CD14-positive monocyte (primary cell): ENCODE data around the gene UBR7. TPM values are rescaled to one million over a fixed set of nuclear protein-coding genes. Genes with fewer than 3 reads are reported as not detected.
A peak's percentile ranks its signal among the peaks of the same experiment; 100 is the strongest.

Source experiments
- DNase-seq, 3 donors: peaks; one replicate each; pipeline ENCODE4 v3.0.0-alpha.2; 2011 to 2022
- H2AFZ ChIP-seq: 2 replicates; pipeline ENCODE4 v1.6.0; 2012; ENCODE audit warnings: mild to moderate bottlenecking, low read depth, low read length, inconsistent platforms; ENCODE audit not compliant: insufficient read depth, poor library complexity, severe bottlenecking
- H3K27ac ChIP-seq, 2 donors: 1 replicate in 1 of 2; 2 replicates in 1 of 2; pipeline ENCODE4 v1.5.1; 2012 to 2013; ENCODE audit warnings: low read length in 2 of 2, control low read depth in 1 of 2, inconsistent platforms in 1 of 2, low read depth in 1 of 2, mild to moderate bottlenecking in 1 of 2
- H3K27me3 ChIP-seq, 2 donors: one replicate each; pipeline versions ENCODE4 v1.6.0 to v1.6.1; 2011 to 2013; ENCODE audit warnings: low read length in 2 of 2; ENCODE audit not compliant: control insufficient read depth in 2 of 2, insufficient read depth in 2 of 2
- H3K36me3 ChIP-seq, 2 donors: replicated peaks in 1 of 2; 1 replicate in 1 of 2; 2 replicates in 1 of 2; pipeline versions ENCODE4 v1.5.1 to v1.6.1; 2012 to 2013; ENCODE audit warnings: low read length in 2 of 2, control low read depth in 1 of 2, inconsistent platforms in 1 of 2, mild to moderate bottlenecking in 1 of 2; ENCODE audit not compliant: insufficient read depth in 2 of 2, control insufficient read depth in 1 of 2
- H3K4me1 ChIP-seq, 2 donors: 1 replicate in 1 of 2; 2 replicates in 1 of 2; pipeline versions ENCODE4 v1.5.1 to v1.6.1; 2012 to 2013; ENCODE audit warnings: low read length in 2 of 2, control low read depth in 1 of 2, inconsistent platforms in 1 of 2, mild to moderate bottlenecking in 1 of 2, moderate library complexity in 1 of 2; ENCODE audit not compliant: insufficient read depth in 2 of 2, control insufficient read depth in 1 of 2
- H3K4me2 ChIP-seq: replicated peaks from 2 replicates; pipeline ENCODE3; 2012; ENCODE audit warnings: low read length, moderate library complexity, mild to moderate bottlenecking; ENCODE audit not compliant: poor library complexity, severe bottlenecking; ENCODE audit errors: extremely low read depth
- H3K4me3 ChIP-seq, 3 experiments: fragments of 200-600 bp in 1 of 3; sonication (generic) in 1 of 3; replicated peaks in 1 of 3; 1 replicate in 2 of 3; 2 replicates in 1 of 3; pipeline ENCODE4 v1.5.1; 2011 to 2013; ENCODE audit warnings: low read length in 3 of 3, mild to moderate bottlenecking in 3 of 3, control low read depth in 2 of 3, low read depth in 2 of 3, inconsistent platforms in 1 of 3, moderate library complexity in 1 of 3
- H3K79me2 ChIP-seq: 2 replicates; pipeline ENCODE4 v1.6.0; 2012; ENCODE audit warnings: mild to moderate bottlenecking, control low read depth, inconsistent platforms, low read length, moderate library complexity; ENCODE audit not compliant: insufficient read depth
- H3K9ac ChIP-seq: 2 replicates; pipeline ENCODE4 v1.6.0; 2017; ENCODE audit warnings: low read length, mild to moderate bottlenecking; ENCODE audit not compliant: insufficient read depth, poor library complexity, severe bottlenecking
- H3K9me3 ChIP-seq, 2 donors: replicated peaks in 1 of 2; 1 replicate in 1 of 2; 2 replicates in 1 of 2; pipeline versions ENCODE4 v1.5.1 to v1.6.1; 2012 to 2013; ENCODE audit warnings: low read length in 2 of 2, control low read depth in 1 of 2; ENCODE audit not compliant: control insufficient read depth in 1 of 2, insufficient read depth in 1 of 2
- H4K20me1 ChIP-seq: 2 replicates; pipeline ENCODE4 v1.6.0; 2012; ENCODE audit warnings: mild to moderate bottlenecking, low read length, control low read depth, moderate library complexity; ENCODE audit not compliant: insufficient read depth
- H3K27ac Mint-ChIP-seq, 7 donors: one replicate each; pipeline ENCODE4 v1.8.0; 2020; ENCODE audit warnings: mild to moderate bottlenecking in 7 of 7, mixed read lengths in 7 of 7, moderate library complexity in 6 of 7, inconsistent platforms in 2 of 7
- H3K27me3 Mint-ChIP-seq, 3 donors: one replicate each; pipeline ENCODE4 v1.8.0; 2021 to 2022; ENCODE audit warnings: low read depth in 3 of 3, mild to moderate bottlenecking in 3 of 3, mixed read lengths in 3 of 3, moderate library complexity in 3 of 3, inconsistent platforms in 1 of 3
- H3K36me3 Mint-ChIP-seq, 2 donors: one replicate each; pipeline ENCODE4 v1.8.0; 2020; ENCODE audit warnings: mixed read lengths in 2 of 2, inconsistent platforms in 1 of 2, mild to moderate bottlenecking in 1 of 2
- H3K4me1 Mint-ChIP-seq: one replicate; pipeline ENCODE4 v1.8.0; 2020; ENCODE audit warnings: mild to moderate bottlenecking, mixed read lengths
- H3K4me3 Mint-ChIP-seq, 2 donors: one replicate each; pipeline ENCODE4 v1.8.0; 2020; ENCODE audit warnings: mild to moderate bottlenecking in 2 of 2, mixed read lengths in 2 of 2, moderate library complexity in 1 of 2
- H3K9me3 Mint-ChIP-seq, 7 donors: one replicate each; pipeline ENCODE4 v1.8.0; 2020 to 2022; ENCODE audit warnings: mixed read lengths in 7 of 7, mild to moderate bottlenecking in 6 of 7, moderate library complexity in 6 of 7, inconsistent platforms in 2 of 7
- WGBS: methylation state at CpG from one replicate; pipeline ENCODE4 v1.1.5; 2013; ENCODE audit warnings: missing lambda C conversion rate; ENCODE audit not compliant: insufficient coverage; 5-methylcytosine and 5-hydroxymethylcytosine counted together
- intact Hi-C, 2 donors: fragments of 100-400 bp; cut with micrococcal nuclease; formaldehyde crosslinking; loops; one replicate each; pipeline versions ENCODE4 v1.15.0 to v1.15.1; 2023
- polyA plus RNA-seq, 3 donors: library from polyadenylated mRNA; depleted of rRNA in 1 of 3; unstranded in 2 of 3; stranded (reverse) in 1 of 3; fragments of 300-500 nt in 2 of 3; fragments of >200 nt in 1 of 3; fragmentation: Illumina TruSeq in 2 of 3; gene quantifications; 1 replicate in 2 of 3; 2 replicates in 1 of 3; pipeline ENCODE4 v1.2.3, GENCODE V29; 2012 to 2021
- TF ChIP-seq, protein P1 (sequence below): fragments of 200-600 bp; IDR thresholded peaks from one replicate; pipeline ENCODE4 v1.8.0; 2022; ENCODE audit warnings: antibody characterized with exemption, mild to moderate bottlenecking

The UBR7 gene
- polyA plus RNA-seq, 3 donors = 8.2 to 16.7 (median 14.0) TPM

DNA sequence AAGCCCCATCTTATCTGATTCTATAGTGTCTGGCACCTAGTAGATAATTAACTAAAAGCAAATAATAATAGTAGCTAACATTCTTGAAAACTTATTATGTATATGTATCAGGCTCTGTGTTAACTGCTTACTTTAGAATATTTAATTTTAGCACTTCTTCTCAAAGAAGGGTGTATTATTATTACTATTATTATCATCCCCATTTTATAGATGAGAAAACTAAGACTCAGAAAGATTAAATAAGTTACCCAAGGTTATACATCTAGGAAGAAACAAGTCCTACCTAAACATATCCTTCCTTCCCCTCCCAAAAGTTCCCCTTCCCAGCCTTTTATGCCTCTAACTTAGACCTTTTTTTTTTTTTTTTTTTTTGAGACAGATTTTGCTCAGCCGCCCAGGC lies 61.4 kb downstream of the UBR7 start:
- peaks cover 35 to 41% of the 10 kb centered on the region in 2 donors for H3K36me3 Mint-ChIP-seq
- intact Hi-C loops = no loop called here
- peaks cover 9% of the 10 kb centered on the region for H3K79me2 ChIP-seq

DNA sequence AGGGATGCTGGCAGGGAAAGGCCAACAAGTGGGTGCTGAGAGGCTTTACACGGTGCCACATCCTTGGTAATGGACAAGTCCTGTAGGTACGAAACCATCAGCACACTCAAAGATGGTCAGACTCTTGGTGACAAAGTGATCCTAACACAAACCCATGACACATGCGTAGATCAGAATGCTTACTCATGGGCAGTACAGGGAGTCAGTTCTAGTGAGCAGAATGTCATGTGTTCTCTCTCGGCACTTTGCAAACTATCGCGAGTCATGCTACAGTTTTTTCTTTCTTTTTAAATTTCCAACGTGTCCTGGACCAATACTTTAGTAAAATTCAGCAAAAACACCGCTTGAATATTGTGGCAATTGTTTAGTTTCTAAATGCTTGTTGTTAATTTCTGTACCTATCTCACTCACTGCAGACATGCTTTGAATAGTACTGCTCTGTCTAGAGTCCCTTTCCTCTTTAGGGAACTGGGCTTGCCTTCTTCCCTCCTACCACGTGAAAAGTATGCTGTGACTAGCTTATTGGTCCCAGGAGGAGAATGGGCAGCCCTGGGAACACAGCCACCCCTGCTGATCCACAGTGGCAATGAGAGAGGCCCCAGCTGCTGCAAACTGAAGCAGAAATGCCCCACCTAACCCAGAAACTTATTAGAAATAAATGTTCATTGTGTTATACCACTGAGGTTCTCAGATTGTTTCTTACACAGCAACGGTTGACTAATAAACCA lies 62.4 kb downstream of the UBR7 start:
- H3K9me3 ChIP-seq = no peaks in the 10 kb centered on the region
- DNase-seq = peak in 1 of 3 donors; percentile 36
- 74% methylated on average over 3 of the region's 10 CpGs for WGBS
- intact Hi-C loops = no loop called here
- H3K36me3 ChIP-seq = peaks cover 4 to 23% of the 10 kb centered on the region in 2 donors
- peaks cover 0 to 1% (median 0%) of the 10 kb centered on the region in 3 donors for H3K27me3 Mint-ChIP-seq
- peak overlapping the region in 1 of 2 donors; percentile 23 for H3K27ac ChIP-seq
- H3K4me2 ChIP-seq = no peak overlapping the region
- peaks cover 36 to 40% of the 10 kb centered on the region in 2 donors for H3K36me3 Mint-ChIP-seq
- H2AFZ ChIP-seq = no peak overlapping the region
- peak overlapping the region in 3 of 7 donors; percentile 21 to 38 (median 24) for H3K27ac Mint-ChIP-seq
- no peak overlapping the region for H3K4me3 Mint-ChIP-seq
- H3K4me3 ChIP-seq = no peak overlapping the region
- no peak overlapping the region for H3K9ac ChIP-seq
- peaks cover 14% of the 10 kb centered on the region for H3K4me1 Mint-ChIP-seq
- H3K27me3 ChIP-seq = no peaks in the 10 kb centered on the region
- TF ChIP-seq, protein P1, sequence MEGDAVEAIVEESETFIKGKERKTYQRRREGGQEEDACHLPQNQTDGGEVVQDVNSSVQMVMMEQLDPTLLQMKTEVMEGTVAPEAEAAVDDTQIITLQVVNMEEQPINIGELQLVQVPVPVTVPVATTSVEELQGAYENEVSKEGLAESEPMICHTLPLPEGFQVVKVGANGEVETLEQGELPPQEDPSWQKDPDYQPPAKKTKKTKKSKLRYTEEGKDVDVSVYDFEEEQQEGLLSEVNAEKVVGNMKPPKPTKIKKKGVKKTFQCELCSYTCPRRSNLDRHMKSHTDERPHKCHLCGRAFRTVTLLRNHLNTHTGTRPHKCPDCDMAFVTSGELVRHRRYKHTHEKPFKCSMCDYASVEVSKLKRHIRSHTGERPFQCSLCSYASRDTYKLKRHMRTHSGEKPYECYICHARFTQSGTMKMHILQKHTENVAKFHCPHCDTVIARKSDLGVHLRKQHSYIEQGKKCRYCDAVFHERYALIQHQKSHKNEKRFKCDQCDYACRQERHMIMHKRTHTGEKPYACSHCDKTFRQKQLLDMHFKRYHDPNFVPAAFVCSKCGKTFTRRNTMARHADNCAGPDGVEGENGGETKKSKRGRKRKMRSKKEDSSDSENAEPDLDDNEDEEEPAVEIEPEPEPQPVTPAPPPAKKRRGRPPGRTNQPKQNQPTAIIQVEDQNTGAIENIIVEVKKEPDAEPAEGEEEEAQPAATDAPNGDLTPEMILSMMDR = no peak
- peaks cover 74% of the 10 kb centered on the region for H4K20me1 ChIP-seq
- H3K79me2 ChIP-seq = peaks cover 9% of the 10 kb centered on the region
- H3K4me1 ChIP-seq = no peaks in the 10 kb centered on the region
- H3K9me3 Mint-ChIP-seq = no peaks in the 10 kb centered on the region

More for the DNA sequence above, 61.4 kb downstream of the UBR7 start:
- peaks cover 12 to 23% of the 10 kb centered on the region in 2 donors for H3K36me3 ChIP-seq
- TF ChIP-seq, protein P1 = no peak
- H2AFZ ChIP-seq = no peak overlapping the region
- Mint-ChIP-seq H3K27ac (no peak overlapping the region), H3K4me1 (peaks cover 14% of the 10 kb centered on the region), H3K4me3 (no peak overlapping the region), H3K27me3 (peaks cover 0 to 1% (median 0%) of the 10 kb centered on the region in 3 donors), H3K9me3 (no peaks in the 10 kb centered on the region)
- H3K4me1 ChIP-seq = no peaks in the 10 kb centered on the region
- H3K9ac ChIP-seq = no peak overlapping the region
- no peak overlapping the region for H3K4me3 ChIP-seq
- H3K27ac ChIP-seq = no peak overlapping the region
- peaks cover 76% of the 10 kb centered on the region for H4K20me1 ChIP-seq
- DNase-seq = no peak
- H3K9me3 ChIP-seq = no peaks in the 10 kb centered on the region
- no peaks in the 10 kb centered on the region for H3K27me3 ChIP-seq
- no peak overlapping the region for H3K4me2 ChIP-seq
- no CpG with 5 or more reads among the region's 1 CpG for WGBS
